ENCODE measurements around the gene DBN1. TPM values are rescaled to one million over a fixed set of nuclear protein-coding genes. Genes with fewer than 3 reads are reported as not detected.

DBN1 gene
- total RNA-seq, 1 donor from 2014 or later, result 434 TPM

DNA sequence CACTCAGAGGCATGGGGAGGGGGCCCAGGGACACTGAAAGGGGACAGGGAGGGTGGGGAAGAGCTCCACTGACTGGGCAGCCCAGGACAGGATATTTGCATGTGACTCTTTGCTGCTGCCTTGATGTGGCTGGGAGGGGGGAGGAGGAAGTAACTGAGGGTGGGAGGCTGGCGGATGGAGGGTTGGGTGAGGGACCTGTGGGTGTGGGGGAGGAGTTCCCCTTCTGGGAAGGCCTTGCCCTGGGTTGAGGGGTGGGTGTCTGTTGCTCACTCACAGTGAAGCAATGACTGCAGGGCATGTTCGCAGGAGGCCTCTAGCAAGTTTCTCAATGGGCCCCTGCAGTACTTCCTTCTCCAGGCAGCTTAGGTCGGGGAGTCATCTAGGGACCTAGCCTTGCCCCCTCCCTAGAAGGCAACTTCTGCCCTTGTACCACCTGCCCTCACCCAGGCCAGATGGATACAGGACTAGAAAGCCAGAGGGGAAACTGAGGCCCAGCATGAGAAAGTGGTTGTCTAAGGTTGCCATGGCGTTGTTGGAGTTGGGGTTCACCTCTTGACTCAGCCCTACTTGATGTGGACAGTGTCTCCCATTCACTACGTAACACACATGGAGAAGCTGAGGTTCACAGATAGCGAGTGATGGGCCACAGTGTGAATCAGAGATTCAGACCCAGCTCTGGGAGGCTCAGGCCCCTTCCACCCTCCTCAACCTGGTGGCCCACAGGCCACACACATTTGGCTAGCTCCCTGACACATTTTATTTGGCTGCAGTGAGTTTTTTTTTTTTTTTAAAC, 44.0 kb downstream of the DBN1 start:
- Histone ChIP-seq H3K4me3 (ENCODE audit: low read depth, low read length) (no peak overlapping the region), H3K36me3 (ENCODE audit: control insufficient read depth, insufficient read depth, low read length) (peaks cover 6% of the 10 kb centered on the region), H3K27me3 (ENCODE audit: control insufficient read depth, insufficient read depth, low read length) (no peaks in the 10 kb centered on the region)
- no peak for TF ChIP-seq CTCF (IDR thresholded peaks at IDR 0.05; ENCODE audit: insufficient read depth, low read length, poor library complexity, severe bottlenecking)
- DNase-seq (ENCODE audit: low read depth), result no peak

DNA sequence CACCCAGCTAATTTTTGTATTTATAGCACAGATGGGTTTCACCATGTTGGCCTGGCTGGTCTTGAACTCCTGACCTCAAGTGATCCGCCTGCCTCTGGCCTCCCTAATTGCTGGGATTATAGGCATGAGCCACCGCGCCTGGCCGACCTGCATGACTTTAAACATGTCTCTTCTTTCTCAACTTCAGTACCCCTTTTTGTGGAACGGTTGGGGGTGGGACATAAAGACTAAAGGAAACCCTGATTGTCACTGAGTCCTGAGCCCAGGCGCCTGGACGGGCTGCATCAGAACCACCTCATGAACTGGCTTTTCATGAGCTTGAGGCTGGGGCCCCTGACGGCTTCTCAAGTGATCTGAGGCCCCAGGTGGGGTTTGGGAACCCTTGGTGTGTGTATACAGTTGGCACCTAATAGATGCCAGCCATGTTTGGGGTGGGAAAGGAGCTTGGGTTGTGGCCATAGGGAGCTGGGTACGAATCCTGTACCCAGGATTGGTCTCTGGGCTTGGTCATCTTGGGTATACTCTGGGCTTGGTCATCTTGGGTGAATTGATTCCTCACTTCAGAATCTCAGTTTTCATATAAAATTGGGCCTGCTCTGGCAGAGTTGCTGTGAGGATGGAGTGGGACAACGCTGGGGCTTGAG, 44.7 kb downstream of the DBN1 start:
- Histone ChIP-seq H3K27me3 (ENCODE audit: control insufficient read depth, insufficient read depth, low read length) (no peaks in the 10 kb centered on the region), H3K36me3 (ENCODE audit: control insufficient read depth, insufficient read depth, low read length) (peaks cover 6% of the 10 kb centered on the region), H3K4me3 (ENCODE audit: low read depth, low read length) (no peak overlapping the region)
- no peak for TF ChIP-seq CTCF (IDR thresholded peaks at IDR 0.05; ENCODE audit: insufficient read depth, low read length, poor library complexity, severe bottlenecking)
- no peak for DNase-seq (ENCODE audit: low read depth)

DNA sequence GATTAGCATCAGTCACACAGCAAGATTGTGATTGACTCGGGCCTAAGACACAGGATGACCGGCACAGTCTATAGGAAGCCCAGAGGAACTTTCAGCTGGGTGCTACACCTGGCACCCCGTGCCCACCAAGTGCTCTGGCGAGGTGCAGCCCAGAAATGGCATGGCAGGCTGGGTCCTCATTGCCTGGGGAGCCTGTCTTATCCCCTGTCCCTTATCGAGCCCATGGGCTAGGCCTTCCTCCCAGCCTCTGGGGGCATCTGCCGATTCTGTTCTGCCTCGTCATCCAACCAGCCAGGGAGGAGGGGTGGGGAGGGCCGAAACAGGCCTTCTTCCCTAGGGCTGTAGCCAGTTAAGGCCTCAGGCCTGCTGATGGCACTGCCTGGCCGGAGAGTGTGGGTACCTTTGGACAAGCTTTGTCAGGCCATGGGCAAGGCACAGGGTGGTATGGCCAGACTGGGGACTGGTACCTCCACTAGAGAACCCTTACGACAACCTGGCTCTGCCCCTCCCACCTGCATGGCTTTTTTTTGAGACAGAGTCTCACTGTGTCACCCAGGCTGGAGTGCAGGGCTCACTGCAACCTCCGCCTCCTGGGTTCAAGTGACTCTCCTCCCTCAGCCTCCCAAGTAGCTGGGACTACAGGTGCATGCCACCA, 45.4 kb downstream of the DBN1 start:
- H3K27me3 ChIP-seq (ENCODE audit: control insufficient read depth, insufficient read depth, low read length), result no peaks in the 10 kb centered on the region
- peaks cover 6% of the 10 kb centered on the region for H3K36me3 ChIP-seq (ENCODE audit: control insufficient read depth, insufficient read depth, low read length)
- DNase-seq (ENCODE audit: low read depth), result no peak
- H3K4me3 ChIP-seq (ENCODE audit: low read depth, low read length), result no peak overlapping the region
- no peak for TF ChIP-seq CTCF (IDR thresholded peaks at IDR 0.05; ENCODE audit: insufficient read depth, low read length, poor library complexity, severe bottlenecking)

DNA sequence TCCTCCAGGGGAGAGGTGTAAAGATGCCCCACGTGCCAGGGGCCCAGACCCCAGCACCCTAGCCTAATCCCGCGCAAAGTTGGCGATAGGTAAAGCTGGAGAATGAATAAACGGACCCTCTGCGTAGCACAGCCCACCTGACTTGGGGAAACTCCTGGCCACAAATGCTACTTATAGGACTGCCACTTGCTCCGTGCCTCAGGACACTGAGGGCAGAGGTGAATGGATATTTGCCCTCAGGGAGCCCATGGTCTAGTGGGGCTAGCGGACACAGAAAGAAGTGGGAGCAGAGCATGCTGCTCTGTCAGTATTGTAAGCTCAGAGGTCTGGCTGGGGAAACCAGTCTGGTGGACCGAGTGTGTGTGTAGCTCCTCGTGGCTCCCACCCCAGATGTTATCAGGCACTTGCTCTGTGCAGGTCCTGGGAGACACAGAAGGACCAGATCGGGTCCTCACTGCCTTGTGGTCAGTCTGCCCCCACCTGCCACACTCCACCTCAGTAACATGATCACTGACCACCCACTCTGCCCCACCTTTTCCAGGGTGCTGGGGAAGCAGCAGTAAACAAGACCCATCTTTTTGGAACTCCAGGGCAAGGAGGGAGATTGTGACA, 46.1 kb downstream of the DBN1 start:
- H3K4me3 ChIP-seq (ENCODE audit: low read depth, low read length), result peak overlapping the region; percentile 73
- no peak for TF ChIP-seq CTCF (IDR thresholded peaks at IDR 0.05; ENCODE audit: insufficient read depth, low read length, poor library complexity, severe bottlenecking)

DNA sequence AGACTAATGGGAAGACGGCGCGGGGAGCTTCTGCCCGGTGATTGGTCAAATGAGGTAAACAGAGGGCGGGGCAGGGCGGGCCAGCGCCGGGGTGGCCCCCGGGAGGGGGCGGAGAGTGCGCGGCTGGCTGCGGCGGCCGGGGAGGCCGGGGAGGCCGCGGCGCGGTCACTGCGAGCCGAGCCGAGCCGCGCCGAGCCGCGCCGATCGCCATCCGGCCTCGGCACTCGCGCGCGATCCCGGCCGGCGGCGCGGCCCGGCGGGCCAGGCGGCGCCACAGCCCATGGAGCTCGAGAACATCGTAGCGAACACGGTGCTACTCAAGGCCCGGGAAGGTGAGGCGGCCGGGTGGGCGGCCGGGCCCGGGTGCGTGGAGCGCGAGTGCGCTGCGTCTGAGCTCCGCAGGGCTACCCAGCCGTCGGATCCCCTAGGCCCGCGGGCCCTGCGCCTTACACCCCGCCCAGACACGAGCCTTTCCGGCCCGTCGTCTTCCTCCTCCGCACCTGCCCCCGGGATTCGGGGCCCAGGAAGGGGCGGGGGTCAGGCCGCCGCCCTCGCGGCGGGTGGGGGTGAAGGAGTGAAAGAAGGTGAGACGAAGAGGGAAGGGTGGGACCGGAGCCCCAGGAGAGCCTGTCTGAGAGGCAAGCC, 46.7 kb downstream of the DBN1 start, which contains the start of gene GRK6:
GRK6 (plus strand) TSS at position 111 of the 645 bp plus-strand sequence; CDS start at position 281, 170 bp downstream.
- DNase-seq (ENCODE audit: low read depth), result no peak
- peaks cover 2% of the 10 kb centered on the region for H3K36me3 ChIP-seq (ENCODE audit: control insufficient read depth, insufficient read depth, low read length)

More for the DNA sequence above, 46.1 kb downstream of the DBN1 start:
- H3K27me3 ChIP-seq (ENCODE audit: control insufficient read depth, insufficient read depth, low read length), result no peaks in the 10 kb centered on the region
- peaks cover 3% of the 10 kb centered on the region for H3K36me3 ChIP-seq (ENCODE audit: control insufficient read depth, insufficient read depth, low read length)
- DNase-seq (ENCODE audit: low read depth), result no peak

More for the DNA sequence above, 46.7 kb downstream of the DBN1 start, which contains the start of gene GRK6:
- Histone ChIP-seq H3K4me3 (ENCODE audit: low read depth, low read length) (peak within 1 kb of the TSS; percentile 73), H3K27me3 (ENCODE audit: control insufficient read depth, insufficient read depth, low read length) (no peaks in the 10 kb centered on the region)
- no peak for TF ChIP-seq CTCF (IDR thresholded peaks at IDR 0.05; ENCODE audit: insufficient read depth, low read length, poor library complexity, severe bottlenecking)
